GOT3 (cell line): ENCODE results near the gene TYSND1.
"Not testable (repeated sequence)": the region's sequence is repeated elsewhere in the genome, so short reads cannot be mapped to it uniquely, and the experiment has no call there.

Experiments used
- DNase-seq: peaks from one replicate; lab custom pipeline; 2025; ENCODE audit warnings: mixed read lengths; lab: John Stamatoyannopoulos, UW

TYSND1 gene, protein sequence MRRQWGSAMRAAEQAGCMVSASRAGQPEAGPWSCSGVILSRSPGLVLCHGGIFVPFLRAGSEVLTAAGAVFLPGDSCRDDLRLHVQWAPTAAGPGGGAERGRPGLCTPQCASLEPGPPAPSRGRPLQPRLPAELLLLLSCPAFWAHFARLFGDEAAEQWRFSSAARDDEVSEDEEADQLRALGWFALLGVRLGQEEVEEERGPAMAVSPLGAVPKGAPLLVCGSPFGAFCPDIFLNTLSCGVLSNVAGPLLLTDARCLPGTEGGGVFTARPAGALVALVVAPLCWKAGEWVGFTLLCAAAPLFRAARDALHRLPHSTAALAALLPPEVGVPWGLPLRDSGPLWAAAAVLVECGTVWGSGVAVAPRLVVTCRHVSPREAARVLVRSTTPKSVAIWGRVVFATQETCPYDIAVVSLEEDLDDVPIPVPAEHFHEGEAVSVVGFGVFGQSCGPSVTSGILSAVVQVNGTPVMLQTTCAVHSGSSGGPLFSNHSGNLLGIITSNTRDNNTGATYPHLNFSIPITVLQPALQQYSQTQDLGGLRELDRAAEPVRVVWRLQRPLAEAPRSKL

DNA sequence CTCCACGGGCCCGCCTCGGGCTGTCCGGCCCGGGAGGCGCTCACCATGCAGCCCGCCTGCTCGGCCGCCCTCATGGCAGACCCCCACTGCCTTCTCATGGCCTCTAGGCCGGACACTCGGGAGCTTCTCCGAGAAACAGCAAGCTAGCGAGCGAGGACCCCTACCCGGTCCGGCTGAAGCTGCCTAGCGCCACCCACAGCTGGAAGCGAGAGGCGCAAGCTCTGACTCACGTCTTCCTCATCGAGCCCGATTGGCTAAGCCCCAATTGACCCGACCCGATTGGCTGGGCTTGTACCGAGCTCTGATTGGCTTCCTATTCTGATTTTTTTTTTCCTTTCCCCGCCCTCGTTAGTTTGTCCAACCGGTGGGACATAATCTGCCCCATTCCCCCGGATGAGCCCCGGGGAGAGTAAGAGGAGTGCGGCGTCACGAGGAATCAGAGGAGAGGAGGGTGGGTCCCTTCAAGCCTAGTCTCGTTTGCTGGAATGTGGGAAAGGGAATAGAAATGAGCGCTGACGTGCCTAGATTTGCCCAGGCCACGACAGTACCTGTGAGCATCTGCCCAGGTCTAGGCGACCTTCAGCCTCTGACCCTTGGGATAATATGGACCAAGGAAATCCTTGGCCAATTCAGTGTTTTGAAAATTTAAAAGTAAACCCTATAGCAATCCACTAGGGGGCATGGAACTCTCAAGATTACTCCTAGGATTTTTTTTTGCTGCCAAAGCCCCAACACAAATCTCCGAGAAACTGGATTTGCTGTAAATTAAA is at the start of gene TYSND1:
TSS of gene TYSND1 (minus strand) at position 212 of the 770 bp plus-strand sequence. CDS start at position 98, 114 bp downstream.
- DNase-seq = peak; percentile 78

DNA sequence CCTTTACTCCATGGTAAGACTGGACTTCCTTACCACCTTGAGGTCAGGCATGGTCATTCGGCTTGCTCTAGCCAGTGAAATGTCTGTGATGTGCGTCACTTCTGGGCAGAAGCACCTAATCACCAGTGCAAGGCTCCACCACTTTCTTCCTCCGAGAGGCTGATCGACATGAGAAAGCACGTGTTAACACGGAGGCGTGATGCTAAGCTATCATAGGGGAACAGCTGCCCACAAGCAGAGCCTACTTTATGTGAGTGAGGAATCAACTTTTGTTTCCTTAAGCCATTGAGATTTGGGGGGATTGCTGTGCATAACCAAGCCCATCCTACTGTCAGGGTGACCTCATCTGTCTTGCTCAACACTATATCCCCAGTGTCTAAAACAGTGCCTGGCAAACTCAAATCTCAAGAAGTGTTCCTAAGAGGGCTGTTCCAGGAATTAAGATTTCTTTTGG is 46.9 kb upstream of the TYSND1 start:
- no peak for DNase-seq

DNA sequence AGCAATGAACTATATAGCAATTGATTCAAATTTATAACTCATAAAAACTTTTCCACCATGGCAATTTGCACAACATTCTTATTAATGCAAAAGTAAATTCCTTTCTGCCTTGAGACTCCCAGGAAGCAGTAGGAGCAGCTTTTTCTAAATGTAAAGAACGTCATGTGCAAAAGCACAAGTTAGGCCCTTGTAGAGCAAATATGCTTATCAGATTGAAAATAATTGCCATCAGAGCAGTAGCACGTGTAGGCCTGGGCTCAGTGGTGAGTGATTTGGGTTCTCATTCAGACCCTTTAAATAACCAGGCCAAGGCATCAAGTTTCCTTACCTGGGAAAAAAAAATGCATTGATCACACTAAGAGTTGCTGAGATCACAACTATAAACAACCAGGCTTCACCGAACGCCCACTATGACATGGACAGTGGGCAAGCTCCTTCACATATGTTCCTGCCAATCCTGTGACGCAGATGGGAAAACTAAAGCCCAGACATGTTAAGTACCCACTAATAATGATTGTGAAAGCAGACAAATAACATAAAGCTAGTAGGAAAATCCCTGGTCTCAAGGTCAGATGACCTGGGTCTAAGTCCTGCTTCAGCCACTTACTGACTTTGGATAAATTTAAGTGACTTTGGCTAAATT is 45.9 kb upstream of the TYSND1 start:
- DNase-seq = no peak

DNA sequence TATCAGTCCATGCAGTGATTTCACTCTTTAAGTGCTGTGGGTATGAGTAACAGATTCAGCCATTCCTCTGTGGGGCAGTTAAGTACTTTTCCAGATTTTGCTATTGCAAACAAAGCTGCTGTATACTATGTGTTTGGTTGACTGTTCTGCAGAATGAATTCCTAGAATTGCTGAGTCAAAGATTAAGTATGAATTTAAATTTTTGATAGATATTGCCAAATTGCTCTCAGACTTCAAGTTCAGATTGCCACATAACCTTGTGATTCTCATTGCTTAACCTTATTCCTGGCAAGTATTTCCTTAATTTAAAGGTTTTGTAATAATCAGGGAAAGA is 45.4 kb upstream of the TYSND1 start:
- no peak for DNase-seq

DNA sequence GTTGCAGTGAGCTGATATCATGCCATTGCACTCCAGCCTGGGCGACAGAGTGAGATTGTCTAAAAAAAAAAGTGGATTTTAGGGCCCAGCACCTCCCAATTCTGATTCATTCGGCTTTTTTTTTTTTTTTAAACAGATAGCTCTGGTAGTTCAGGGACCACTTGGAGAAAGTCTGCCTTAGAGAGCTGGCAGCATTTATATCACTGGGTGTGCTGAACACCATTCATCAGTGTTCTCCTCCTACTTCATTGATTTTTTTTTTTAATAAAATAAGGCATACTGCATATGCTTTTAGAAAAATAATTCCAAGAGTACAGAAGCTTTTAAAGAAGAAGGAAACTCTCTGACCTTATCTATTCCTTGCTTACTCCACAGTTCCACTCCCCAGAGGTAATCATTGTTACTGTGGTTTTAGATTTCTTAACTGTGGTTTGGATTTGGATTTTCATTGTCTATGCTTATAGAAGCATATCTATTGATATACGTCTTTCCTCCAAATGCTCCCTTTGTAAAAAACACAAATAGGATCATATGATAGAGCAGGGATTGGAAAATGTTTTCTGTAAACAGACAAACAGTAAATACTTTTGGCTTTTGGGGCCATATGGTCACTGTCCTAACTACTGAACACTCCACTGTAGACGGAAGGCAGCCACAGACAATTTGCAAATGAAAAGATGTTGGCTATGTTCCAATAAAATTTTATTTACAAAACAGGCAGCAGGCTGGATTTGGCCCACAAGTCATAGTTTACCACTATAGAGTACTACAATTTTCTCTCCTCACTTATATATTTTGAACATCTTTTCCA is 44.9 kb upstream of the TYSND1 start:
- DNase-seq = no peak

DNA sequence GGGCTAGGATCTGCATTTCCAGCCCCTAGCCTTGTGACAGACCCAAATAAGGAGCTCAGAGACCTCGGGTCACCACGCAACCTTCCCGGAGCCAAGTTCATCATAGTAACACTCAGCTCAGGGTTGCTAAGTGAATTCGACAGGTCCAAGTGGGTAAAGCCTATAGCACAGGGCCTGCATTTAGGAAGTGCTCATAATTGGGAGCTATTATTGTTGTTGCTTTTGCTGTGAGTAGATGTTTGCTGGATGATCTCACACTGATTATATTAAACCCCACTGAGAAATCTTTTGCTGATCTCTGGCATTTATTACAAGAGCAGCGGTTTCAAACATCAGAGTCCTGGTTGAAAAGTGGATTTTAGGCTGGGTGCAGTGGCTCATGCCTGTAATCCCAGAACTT is 44.1 kb upstream of the TYSND1 start:
- no peak for DNase-seq

GRCh38 chr10:70190102-70190501 is 43.6 kb upstream of the TYSND1 start:
- DNase-seq = no peak

DNA sequence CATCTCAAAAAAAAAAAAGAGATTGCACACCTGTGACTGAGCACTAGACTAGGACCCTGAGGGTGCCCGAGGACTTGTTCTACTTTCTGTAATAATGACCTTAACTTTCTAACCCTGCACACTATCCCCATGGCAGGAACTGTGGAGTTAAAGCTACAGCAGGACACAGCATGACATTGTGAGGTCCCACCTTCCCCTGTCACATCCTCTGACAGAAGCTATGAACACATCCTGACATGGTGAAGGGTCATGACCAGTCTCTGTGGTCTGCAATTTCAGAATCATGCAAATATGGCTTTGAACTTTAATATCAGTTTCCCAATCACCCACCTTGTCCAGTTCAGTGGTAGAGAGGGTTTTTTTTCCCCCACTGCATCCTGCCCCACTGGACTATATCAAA is 42.3 kb upstream of the TYSND1 start:
- DNase-seq = no peak

- DNase-seq = no peak
Observed at GRCh38 chr10:70186571-70186970, 40.1 kb upstream of the TYSND1 start.

DNA sequence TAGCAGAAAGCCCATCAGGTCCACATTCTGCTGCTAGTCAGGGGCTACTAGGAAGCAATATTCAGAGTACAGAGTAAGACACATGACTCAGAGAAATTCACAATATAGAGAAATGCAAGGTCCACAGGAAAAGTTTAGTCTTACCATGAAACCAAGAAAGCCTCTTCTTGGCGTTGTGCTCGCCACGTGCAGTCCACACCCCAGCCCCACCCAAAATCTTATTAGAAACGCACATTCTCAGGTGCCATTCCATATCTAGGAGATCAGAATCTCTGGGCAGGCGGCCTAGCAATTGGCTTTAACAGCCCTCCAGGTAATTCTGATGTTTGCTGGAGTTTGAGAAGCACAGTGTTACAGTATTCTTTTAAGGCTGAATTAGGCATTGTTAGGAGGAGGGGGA is 39.6 kb upstream of the TYSND1 start:
- no peak for DNase-seq

DNA sequence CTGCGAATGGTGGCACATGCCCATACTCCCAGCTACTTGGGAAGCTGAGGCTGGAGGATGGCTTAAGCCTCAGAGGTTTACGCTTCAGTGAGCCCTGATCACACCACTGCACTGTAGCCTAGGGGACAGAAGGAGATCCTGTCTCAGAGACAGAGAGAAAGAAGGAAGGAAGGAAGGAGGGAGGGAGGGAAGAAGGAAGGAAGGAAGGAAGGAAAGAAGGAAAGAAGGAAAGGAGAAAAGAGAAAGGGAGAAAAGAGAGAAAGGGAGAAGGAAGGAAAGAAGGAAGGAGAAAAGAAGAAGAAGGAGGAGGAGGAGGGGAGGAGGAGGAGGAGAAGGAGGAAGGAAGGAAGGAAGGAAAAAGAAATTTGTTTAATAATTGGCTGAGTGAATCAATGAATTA is 36.8 kb upstream of the TYSND1 start:
- no peak for DNase-seq

GRCh38 chr10:70179209-70179608 is 32.7 kb upstream of the TYSND1 start:
- not testable (repeated sequence) for DNase-seq

DNA sequence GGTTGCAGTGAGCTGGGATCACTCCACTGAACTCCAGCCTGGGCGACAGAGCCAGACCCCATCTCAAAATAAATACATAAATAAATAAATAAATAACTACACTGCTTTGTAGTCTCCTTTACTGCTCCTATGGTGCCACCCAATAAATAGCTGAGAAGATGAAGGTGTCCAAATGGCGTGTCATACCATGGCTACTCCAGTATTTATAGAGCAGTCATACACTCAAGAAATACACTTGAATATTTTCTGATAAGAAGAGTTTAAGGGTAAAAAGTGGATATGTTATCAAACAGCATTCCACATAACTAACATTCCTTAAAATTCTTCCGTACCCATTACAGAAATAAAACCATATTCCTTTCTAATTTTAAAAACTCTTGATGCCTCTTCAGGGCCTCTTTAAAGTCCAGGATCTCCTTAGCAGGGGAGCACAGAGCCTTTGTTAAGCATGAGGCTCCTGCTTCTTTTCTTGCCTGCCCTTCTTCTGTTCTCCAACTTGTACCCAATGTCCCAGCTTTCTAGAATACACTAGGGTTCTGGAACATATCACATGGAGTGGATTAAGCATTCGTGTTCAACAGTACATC is 31.7 kb upstream of the TYSND1 start:
- DNase-seq = no peak

DNA sequence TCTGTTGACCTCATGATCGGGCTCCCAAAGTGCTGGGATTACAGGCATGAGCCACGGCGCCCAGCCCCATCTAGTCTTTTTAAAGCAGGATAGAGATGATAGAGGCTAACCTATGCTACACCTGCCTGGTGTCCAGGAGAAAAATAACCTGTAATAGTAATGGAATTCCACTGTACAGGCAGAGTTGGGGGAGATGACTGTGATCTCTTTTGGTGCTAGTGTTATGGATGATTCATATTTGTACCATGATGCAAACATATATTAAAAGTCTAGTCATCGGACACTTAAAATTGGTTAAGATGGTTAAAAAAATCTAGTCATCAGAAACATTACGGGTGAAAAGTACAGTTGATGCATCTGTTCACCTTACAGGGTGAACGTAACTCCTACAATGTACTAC is 29.9 kb upstream of the TYSND1 start:
- no peak for DNase-seq

- DNase-seq = no peak
Observed at GRCh38 chr10:70175516-70175915, 29.0 kb upstream of the TYSND1 start.

GRCh38 chr10:70174058-70174741 is 27.7 kb upstream of the TYSND1 start:
- no peak for DNase-seq

GRCh38 chr10:70169649-70170364 is 23.3 kb upstream of the TYSND1 start:
- DNase-seq = no peak

- no peak for DNase-seq
Observed at GRCh38 chr10:70169011-70169410, 22.5 kb upstream of the TYSND1 start.

GRCh38 chr10:70167246-70167645 is 20.7 kb upstream of the TYSND1 start:
- DNase-seq = no peak

DNA sequence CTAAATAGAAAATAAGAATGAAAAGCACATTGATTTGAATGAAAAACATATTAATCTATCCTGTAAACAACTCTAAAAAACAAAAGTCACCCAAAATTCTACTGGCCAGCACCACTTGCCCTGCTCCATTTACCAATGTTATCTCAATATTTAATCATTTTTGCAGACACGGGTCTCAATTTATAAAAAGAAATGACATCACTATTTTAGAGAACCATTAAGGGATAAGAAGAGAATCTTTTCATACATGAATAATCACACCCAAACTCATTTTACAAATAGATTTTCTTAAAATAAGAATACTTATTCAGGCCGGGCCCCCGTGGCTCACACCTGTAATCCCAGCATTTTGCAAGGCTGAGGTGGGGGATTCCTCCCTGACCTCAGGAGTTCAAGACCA is 19.9 kb upstream of the TYSND1 start:
- no peak for DNase-seq
